Daoy (cell line): ENCODE data around the gene CYTH2. TPM values are rescaled to one million over a fixed set of nuclear protein-coding genes. Genes with fewer than 3 reads are reported as not detected.
A peak's percentile ranks its signal among the peaks of the same experiment; 100 is the strongest.
"Not testable (repeated sequence)": the region's sequence is repeated elsewhere in the genome, so short reads cannot be mapped to it uniquely, and the experiment has no call there.

Experiments used
- DNase-seq: peaks from one replicate; pipeline ENCODE4 v3.0.0-alpha.2; 2015; ENCODE audit warnings: low read depth
- total RNA-seq: library from RNA; depleted of rRNA; stranded (reverse); fragments of >200 nt; shearing (Covaris generic); gene quantifications from 2 replicates; pipeline ENCODE4 v1.2.3, GENCODE V29; 2014

The CYTH2 gene
- total RNA-seq, 1 experiment from 2014 or later, result 93.8 TPM

- no peak for DNase-seq
Measured at GRCh38 chr19:48477067-48477685, 8.0 kb downstream of the CYTH2 start.

- DNase-seq, result no peak
Measured at GRCh38 chr19:48477698-48478338, 8.6 kb downstream of the CYTH2 start.

- DNase-seq, result no peak
Measured at GRCh38 chr19:48478339-48479256, 9.4 kb downstream of the CYTH2 start.

GRCh38 chr19:48479686-48480085, 10.5 kb downstream of the CYTH2 start:
- DNase-seq, result no peak

GRCh38 chr19:48480183-48480557, 11.0 kb downstream of the CYTH2 start:
- DNase-seq, result no peak

- DNase-seq, result no peak
Measured at GRCh38 chr19:48480558-48481500, 11.7 kb downstream of the CYTH2 start.

- DNase-seq, result no peak
Measured at GRCh38 chr19:48481846-48482639, 12.9 kb downstream of the CYTH2 start.

- DNase-seq, result no peak
Measured at GRCh38 chr19:48483301-48483700, 14.1 kb downstream of the CYTH2 start.

- DNase-seq, result no peak
Measured at GRCh38 chr19:48484247-48484893, 15.2 kb downstream of the CYTH2 start.

- DNase-seq, result no peak
Measured at GRCh38 chr19:48484931-48485612, 15.9 kb downstream of the CYTH2 start.

GRCh38 chr19:48486706-48487105, 17.5 kb downstream of the CYTH2 start:
- DNase-seq, result not testable (repeated sequence)

- no peak for DNase-seq
Measured at GRCh38 chr19:48487544-48487943, 18.4 kb downstream of the CYTH2 start.

- DNase-seq, result peak; percentile 96
Measured at GRCh38 chr19:48487948-48488347, 18.8 kb downstream of the CYTH2 start.

- not testable (repeated sequence) for DNase-seq
Measured at GRCh38 chr19:48488478-48488877, 19.3 kb downstream of the CYTH2 start.

GRCh38 chr19:48489608-48490216, 20.5 kb downstream of the CYTH2 start:
- DNase-seq, result peak; percentile 83

- peak; percentile 69 for DNase-seq
Measured at GRCh38 chr19:48490981-48491792, 22.0 kb downstream of the CYTH2 start.

- no peak for DNase-seq
Measured at GRCh38 chr19:48491793-48492123, 22.6 kb downstream of the CYTH2 start.
